Measurements from ENCODE around the gene HECW1.
"Not testable (repeated sequence)": the region's sequence is repeated elsewhere in the genome, so short reads cannot be mapped to it uniquely, and the experiment has no call there.

HECW1 gene

DNA sequence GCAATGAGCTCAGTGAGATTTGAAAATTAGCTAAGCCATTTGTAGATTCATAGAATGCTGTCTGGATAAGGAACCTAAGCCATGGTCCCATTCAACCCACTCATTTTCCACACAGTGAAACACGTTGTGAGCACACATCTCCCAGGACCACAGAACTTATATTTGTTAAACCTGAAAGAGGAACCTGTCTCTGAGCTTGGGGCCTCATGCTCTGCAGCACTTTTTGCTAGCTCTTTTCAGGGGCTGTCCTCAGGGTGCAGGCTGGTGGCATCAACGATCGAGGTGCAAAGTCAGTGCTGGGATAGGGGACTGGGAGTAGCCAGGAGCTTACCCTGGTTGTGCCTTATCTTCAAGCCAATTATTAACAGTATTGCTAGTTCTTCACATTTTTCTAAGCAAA lies 11.9 kb downstream of the HECW1 start:
- intact Hi-C loops (cut with DNase I; ENCODE audit: low total_unique reads) = no loop called here
- no peak for DNase-seq
- no peaks in the 10 kb centered on the region for H3K36me3 ChIP-seq

GRCh38 chr7:43130347-43130746 lies 17.9 kb downstream of the HECW1 start:
- no peak for DNase-seq
- intact Hi-C loops (cut with DNase I; ENCODE audit: low total_unique reads) = no loop called here
- H3K9me3 ChIP-seq = no peaks in the 10 kb centered on the region
- no peak overlapping the region for H3K27ac ChIP-seq
- H3K36me3 ChIP-seq = no peaks in the 10 kb centered on the region
- no peaks in the 10 kb centered on the region for H3K27me3 ChIP-seq
- TF ChIP-seq, protein P1, sequence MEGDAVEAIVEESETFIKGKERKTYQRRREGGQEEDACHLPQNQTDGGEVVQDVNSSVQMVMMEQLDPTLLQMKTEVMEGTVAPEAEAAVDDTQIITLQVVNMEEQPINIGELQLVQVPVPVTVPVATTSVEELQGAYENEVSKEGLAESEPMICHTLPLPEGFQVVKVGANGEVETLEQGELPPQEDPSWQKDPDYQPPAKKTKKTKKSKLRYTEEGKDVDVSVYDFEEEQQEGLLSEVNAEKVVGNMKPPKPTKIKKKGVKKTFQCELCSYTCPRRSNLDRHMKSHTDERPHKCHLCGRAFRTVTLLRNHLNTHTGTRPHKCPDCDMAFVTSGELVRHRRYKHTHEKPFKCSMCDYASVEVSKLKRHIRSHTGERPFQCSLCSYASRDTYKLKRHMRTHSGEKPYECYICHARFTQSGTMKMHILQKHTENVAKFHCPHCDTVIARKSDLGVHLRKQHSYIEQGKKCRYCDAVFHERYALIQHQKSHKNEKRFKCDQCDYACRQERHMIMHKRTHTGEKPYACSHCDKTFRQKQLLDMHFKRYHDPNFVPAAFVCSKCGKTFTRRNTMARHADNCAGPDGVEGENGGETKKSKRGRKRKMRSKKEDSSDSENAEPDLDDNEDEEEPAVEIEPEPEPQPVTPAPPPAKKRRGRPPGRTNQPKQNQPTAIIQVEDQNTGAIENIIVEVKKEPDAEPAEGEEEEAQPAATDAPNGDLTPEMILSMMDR (IDR thresholded peaks at IDR 0.05) = no peak
- no peak overlapping the region for H3K4me3 ChIP-seq
- no peaks in the 10 kb centered on the region for H3K4me1 ChIP-seq

More for the DNA sequence above, 11.9 kb downstream of the HECW1 start:
- TF ChIP-seq, protein P1 (IDR thresholded peaks at IDR 0.05) = no peak
- Histone ChIP-seq H3K9me3 (no peaks in the 10 kb centered on the region), H3K27ac (no peak overlapping the region), H3K4me3 (no peak overlapping the region), H3K27me3 (peaks cover 0 to 26% of the 10 kb centered on the region in 2 donors), H3K4me1 (no peaks in the 10 kb centered on the region)

DNA sequence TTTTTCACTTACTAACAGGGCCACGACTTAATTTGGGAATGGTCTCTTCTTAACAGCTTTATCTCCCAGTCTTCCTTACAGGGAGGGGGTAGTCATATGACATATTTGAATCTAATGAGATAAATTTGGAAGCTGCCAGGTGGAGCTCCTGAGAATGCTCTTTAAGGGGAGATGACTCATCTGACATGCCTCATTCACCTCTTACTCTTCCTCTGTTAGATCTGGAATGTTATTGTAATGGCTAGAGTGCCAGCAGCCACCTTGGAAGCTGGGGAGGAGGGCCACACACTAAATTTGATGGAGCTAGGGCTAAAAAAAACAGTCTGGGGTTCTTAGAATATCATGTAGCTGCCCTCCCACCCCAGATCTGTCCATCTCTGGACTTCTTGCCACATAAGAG lies 22.7 kb downstream of the HECW1 start:
- intact Hi-C loops (cut with DNase I; ENCODE audit: low total_unique reads) = no loop called here

DNA sequence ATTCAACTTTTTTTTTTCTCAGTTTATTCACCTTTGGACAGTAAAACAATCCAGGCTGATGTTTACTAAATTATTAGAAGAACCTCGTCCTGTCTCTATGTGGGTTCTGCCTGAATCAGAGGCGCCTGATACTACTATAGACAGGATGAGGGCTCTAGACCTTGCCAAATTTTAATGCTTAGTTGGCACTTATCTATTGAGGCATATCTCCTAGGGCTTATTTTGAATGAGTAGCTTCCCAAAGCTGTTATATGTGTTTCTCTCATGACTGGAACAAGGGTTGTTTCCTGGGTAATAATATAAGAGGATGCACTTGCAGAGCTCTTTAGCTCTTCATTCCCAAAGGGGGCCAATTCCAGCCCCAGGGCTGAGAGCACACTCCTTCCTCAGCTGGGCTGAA lies 23.6 kb downstream of the HECW1 start:
- no peaks in the 10 kb centered on the region for H3K36me3 ChIP-seq
- H3K4me3 ChIP-seq = no peak overlapping the region
- no peaks in the 10 kb centered on the region for H3K9me3 ChIP-seq
- intact Hi-C loops (cut with DNase I; ENCODE audit: low total_unique reads) = no loop called here
- no peaks in the 10 kb centered on the region for H3K27me3 ChIP-seq
- TF ChIP-seq, protein P1 (IDR thresholded peaks at IDR 0.05) = no peak
- H3K4me1 ChIP-seq = peaks cover 0 to 10% (median 0%) of the 10 kb centered on the region in 4 donors
- H3K27ac ChIP-seq = no peak overlapping the region
- DNase-seq = no peak

More for the DNA sequence above, 22.7 kb downstream of the HECW1 start:
- H3K9me3 ChIP-seq = no peaks in the 10 kb centered on the region
- peaks cover 0 to 10% (median 0%) of the 10 kb centered on the region in 4 donors for H3K4me1 ChIP-seq
- H3K27me3 ChIP-seq = no peaks in the 10 kb centered on the region
- no peak overlapping the region for H3K4me3 ChIP-seq
- no peak overlapping the region for H3K27ac ChIP-seq
- TF ChIP-seq, protein P1 (IDR thresholded peaks at IDR 0.05) = no peak
- no peak for DNase-seq
- no peaks in the 10 kb centered on the region for H3K36me3 ChIP-seq

DNA sequence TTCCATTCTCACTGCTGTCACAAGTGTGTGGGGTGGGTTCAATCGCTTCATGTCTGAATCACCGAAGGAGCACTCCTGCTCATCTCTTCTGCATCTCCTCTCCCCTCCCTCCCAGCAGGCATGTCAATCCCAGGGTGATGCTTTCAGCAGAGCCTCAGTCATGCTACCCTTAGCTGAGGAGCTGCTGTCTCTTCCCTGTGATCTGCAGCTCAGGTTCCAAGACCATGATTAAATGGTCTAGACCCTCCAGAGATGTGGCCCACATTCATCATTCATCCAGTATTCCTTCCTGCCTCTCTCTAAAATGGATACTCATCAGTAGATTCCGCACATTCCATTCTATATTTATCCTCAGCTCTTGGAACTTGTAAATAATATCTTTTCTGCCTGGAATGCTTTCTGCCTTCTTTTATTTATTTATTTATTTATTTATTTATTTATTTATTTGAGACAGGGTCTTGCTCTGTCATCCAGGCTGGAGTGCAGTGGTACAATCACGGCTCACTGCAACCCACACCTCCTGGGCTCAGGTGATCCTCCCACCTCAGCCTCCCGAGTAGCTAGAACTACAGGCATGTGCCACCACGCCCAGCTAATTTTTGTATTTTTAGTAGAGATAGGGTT lies 24.8 kb downstream of the HECW1 start:
- H3K4me3 ChIP-seq; DNase-seq; H3K9me3 ChIP-seq; intact Hi-C loops (cut with DNase I; ENCODE audit: low total_unique reads); H3K27me3 ChIP-seq; H3K27ac ChIP-seq; H3K36me3 ChIP-seq: not testable (repeated sequence)
- peaks cover 0 to 10% (median 0%) of the 10 kb centered on the region in 4 donors for H3K4me1 ChIP-seq

- TF ChIP-seq, protein P1 (IDR thresholded peaks at IDR 0.05) = no peak
- no peaks in the 10 kb centered on the region for H3K9me3 ChIP-seq
- peaks cover 0 to 10% (median 0%) of the 10 kb centered on the region in 4 donors for H3K4me1 ChIP-seq
- intact Hi-C loops (cut with DNase I; ENCODE audit: low total_unique reads) = no loop called here
- no peak overlapping the region for H3K27ac ChIP-seq
- H3K27me3 ChIP-seq = no peaks in the 10 kb centered on the region
- H3K36me3 ChIP-seq = no peaks in the 10 kb centered on the region
- DNase-seq = no peak
- no peak overlapping the region for H3K4me3 ChIP-seq
Observed at GRCh38 chr7:43137811-43138210, 25.4 kb downstream of the HECW1 start.
